ENCODE measurements around the gene GABRG3.
"Not testable (repeated sequence)": the region's sequence is repeated elsewhere in the genome, so short reads cannot be mapped to it uniquely, and the experiment has no call there.

Gene GABRG3

DNA sequence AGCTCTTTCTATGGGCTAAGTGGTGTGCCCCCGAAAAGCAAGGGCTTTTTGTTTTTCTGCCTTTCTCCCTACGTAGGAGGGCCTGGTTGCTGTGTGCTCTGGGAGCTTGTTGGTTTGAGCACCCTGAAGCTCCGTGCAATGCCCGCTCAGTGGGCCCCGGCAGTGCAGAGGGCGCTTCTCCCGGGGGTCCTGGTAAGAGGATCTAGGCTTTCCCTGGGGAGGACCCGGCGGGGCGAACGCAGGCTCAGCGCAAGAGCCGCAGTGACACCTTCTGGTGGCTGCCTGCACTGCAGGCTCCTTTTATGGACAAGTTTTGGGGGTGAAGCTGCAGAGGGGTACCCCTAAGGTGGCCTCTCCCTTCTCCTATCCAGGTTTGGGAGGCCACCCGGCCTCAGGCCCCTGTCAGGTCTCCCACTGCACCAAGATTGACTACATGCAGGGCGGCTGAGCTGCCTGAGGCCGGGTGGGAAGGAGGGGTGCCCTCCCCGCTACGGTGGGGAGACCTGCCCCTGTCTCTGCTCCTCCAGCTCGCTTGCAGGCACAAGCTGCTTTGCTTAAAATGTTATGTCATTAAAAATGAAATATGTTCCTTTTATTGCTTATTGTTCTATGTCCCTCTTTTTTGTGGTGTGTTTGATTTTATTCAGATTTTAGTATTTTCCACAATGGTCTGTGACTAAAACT lies 387.9 kb downstream of the GABRG3 start:
- no peak for DNase-seq

DNA sequence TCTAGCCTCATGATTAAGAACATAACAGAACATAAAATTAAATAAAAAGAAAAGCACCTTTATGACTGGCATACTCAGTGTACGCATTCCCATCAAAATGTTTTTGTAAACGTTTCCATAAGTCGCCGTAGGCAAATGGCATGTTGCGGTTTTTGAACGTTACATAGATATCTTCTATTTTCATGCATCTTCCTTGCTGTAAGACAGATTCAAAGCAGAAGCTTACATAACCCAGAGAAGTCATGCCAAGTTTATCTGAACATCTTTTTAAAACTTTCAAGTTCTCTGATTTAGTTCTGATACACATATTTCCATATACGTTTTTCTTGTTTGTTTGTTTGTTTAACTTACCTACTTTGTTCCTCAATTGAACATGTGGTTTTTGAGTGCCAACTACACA lies 388.6 kb downstream of the GABRG3 start:
- DNase-seq: no peak

DNA sequence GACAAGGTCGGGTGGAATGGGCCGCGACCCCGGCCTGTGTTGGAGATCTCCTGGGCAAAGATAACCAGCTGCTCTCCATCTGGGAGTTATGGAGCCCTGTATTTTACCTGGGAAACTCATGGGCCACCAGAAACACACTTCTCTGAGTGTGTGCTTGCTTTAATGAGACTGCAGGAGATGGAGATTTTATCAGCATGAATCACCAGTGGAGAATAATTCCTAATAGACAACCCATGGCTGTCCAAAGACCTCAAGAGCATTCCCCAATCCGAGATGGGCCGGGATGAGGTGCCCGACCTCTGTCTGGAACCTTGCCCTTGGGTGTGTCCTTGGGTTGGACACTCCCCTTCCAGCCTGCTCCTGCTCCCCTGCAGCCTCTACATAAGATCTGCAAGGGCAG lies 389.3 kb downstream of the GABRG3 start:
- no peak for DNase-seq

DNA sequence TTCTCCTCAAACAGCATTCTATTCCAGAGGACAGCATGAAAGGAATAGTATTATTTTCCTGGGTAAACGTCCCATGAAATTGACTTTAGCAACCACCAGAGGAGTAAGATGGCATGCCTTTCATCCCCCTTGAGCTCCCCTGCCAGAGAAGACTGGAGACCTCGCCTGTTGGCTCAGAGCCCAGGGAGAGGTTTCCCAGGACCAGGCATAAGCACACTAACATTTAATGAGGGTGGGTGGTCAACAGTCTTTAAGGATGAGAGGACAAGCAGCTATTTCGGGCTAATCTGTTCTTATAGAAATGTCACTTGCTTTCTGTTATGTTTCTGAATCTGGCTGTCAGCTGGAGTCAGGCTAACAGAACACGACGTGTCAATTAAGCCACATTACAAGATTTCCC lies 390.5 kb downstream of the GABRG3 start:
- no peak for DNase-seq

DNA sequence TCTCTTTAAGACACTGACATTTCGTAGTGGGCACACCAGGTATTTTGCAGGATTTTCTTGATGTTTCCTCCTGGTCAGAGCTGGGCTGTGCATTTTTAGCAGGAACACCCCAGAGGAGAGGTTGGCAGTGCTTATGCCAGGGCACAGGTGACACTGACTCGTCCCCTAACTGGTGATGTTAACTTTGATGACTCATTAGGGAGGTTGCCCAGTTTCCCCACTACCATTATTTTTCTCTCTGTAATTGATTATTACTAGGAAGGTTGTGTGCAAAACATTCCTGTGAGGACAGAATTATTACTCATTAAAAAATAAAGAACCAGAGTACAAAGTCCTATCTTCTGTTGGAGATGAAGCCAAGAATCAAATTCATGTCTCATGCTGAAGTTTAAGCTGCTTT lies 394.5 kb downstream of the GABRG3 start:
- DNase-seq: no peak

DNA sequence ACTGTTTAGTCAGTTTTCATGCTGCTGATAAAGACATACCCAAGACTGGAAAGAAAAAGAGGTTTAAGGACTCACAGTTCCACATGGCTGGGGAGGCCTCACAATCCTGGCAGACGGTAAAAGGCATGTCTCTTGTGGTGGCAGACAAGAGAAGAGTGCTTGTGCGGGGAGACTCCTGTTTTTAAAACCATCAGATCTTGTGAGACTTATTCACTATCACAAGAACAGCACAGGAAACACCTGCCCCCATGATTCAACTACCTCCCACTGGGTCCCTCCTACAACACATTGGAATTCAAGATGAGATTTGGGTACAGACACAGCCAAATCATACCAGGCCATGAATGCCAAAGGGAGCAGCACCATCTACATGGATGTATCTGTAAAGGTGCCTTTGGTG lies 406.4 kb downstream of the GABRG3 start:
- DNase-seq: not testable (repeated sequence)

DNA sequence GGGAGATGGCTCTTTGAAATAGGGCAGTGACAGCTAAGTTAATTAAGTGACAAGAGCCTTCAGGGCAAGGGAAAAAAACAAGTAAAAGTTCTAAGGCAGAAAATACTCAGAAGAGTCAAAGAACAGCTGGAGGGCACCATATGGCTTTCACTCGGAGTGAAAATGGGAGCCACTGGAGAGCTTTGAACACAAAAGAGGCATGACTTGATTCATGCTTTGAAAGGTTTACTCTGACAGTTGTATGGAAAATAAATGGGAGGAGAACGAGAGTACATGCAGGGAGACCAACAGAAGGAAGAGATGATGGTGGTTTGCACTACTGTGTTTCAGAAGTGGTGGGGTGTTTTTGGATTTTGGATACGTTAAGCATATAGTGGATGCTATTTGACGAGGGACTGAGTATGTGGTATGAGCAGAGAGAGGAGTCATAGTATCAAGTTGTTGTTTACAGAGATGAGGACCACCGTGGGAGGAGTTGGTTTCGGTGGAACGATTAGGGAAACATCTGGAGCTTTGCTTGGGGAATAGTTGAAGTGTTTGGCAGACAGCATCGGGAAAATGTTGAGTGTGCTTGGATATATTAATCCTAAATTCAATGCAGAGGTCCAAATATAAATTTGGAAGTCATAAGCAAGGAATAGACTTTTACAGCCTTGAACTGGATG lies 411.5 kb downstream of the GABRG3 start:
- DNase-seq: peak; percentile 51

DNA sequence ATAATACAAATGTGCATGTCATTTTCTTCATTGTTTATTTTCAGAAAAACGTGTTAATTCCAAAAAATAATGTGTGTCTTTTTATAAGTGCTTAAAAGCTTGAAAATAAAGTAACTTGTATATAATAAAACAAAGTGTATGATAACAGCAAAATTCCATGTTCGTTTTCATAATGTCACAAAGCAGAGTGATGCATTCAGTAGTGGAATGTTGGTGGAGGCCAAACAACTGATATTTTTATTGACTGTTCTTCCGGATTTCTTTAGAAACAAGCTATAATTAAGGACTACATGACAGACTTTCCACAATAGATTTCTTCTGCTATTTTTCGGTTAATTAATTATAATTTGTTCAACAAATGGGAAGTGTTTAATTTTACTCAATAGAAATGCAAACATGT lies 412.7 kb downstream of the GABRG3 start:
- no peak for DNase-seq

DNA sequence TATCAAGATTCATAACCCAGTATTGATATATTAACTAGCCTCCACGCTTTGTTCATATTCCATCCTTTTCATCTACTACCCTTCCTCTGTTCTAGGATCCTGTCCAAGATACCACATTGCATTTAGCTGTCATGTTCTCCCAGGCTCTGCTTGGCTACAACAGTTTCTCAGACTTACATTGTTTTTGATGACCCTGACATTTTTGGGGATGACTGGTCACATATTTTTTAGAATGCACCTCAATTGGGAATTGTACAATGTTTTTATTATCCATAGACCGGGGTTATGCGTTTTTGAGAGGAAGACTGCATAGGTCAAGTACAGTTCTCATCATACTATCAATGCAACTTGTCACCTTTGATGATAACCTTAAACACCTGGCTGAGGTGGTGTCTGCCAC lies 421.2 kb downstream of the GABRG3 start:
- DNase-seq: no peak

DNA sequence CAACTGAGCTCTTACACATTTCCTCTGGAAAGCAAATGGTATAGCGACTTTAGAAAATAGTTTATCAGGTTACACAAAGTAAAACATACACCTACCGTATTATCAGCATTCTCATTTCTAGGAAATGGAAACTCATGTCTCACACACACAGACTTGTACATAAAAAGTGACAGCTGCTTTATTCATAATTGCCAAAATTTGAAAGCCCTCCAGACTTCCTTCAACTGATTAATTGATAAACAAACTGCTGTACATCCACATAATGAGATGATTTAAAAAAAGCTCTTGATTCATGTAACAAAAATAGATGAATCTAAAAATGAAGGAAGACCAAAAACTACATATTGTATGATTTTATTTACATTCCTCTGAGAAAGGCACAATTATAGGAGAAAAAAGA lies 425.5 kb downstream of the GABRG3 start:
- no peak for DNase-seq

DNA sequence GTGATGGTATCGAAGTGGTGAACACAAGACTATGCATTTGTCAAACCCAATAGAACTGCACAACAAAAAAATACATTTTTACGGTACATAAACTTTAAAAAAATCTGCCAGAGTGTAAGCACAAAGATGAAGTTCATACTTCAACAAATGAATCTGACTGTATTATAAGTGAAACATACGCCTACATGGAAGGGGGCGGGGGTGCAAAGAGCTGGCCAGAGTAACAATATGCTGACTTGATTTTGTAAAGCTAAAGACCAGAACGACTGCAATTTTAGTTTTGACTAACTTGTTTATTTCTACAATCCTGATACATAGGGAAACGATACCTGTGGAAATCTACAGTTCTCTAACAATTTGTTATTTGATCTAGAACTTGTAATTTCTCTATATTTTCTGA lies 426.0 kb downstream of the GABRG3 start:
- DNase-seq: no peak

DNA sequence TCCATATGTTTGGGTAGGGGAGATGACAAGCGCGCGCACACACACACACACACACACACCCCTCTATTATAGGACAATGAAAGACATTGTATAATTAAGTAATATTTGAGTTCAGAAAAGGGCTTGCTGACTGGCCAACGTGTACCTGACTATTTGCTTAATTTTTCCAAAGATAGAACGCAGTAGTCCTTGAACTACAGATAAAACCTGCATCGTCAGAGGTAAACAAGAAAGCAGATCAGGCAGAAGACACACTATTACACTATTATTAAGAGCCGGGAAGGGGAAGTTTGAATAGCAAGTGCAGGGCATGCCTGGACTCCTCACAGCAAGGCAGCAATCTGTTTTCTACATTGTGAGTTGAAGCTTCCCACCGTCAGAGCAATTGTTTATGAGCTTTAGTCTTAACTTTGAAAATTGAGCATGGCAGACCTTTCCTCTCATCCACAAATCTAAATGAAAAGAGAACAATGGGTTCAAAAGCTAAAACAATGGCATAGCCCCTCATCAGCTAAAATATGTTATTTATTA lies 427.7 kb downstream of the GABRG3 start:
- peak; percentile 14 for DNase-seq

DNA sequence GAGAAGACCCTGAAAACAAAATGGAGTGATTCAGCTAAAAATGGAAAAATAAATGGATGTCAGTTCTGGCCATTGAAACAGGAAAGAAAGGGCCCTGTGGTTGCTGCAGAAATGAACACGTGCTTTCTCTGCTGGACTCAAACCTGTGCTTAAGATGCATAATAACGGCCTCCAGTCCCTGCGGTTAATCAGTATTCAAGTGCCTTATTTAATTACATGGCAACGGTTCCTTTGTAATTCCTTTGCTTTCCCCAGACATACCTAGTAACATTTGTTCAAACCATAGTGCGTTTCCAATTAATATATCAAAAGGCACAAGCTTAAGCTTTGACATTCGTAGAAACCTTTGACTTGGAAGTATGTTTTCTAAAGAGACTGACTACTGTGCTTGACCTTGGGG lies 428.3 kb downstream of the GABRG3 start:
- DNase-seq: no peak

DNA sequence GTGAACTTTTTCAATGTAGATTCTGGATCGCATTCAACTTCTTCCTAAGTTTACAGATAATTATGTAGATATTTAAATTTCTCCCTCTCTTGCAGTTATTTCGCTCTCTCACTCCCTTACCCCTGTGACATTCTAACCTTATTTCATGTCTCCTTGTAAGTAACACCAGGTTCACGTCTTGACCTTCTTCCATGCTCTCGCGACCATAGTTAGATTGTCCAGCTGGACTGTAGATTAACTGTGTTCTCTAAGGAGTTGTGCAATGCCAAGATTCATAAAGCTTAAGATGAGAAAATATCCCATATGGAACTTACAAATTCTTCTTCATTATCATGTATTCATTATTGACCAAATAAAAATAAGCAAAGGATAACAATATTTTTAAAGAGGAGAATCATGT lies 430.5 kb downstream of the GABRG3 start:
- DNase-seq: no peak

DNA sequence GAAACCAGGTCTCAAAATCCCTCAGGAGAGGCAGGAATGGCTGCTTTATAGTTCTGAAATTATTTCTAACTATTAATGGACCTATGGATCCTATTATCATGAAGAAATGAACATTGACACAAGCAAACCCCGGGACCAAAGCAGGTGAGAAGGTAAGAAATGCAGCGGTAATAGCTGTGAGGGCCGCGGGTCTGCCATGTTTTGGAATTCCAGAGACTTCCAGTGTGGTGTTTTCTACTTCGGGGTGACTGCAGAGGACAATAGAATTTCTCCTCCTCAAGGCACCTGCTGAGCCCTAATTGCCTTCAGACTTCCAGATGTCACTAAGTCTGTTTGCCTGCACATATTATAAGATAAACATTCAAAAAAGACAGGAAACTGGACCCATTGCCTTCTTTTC lies 437.4 kb downstream of the GABRG3 start:
- no peak for DNase-seq

DNA sequence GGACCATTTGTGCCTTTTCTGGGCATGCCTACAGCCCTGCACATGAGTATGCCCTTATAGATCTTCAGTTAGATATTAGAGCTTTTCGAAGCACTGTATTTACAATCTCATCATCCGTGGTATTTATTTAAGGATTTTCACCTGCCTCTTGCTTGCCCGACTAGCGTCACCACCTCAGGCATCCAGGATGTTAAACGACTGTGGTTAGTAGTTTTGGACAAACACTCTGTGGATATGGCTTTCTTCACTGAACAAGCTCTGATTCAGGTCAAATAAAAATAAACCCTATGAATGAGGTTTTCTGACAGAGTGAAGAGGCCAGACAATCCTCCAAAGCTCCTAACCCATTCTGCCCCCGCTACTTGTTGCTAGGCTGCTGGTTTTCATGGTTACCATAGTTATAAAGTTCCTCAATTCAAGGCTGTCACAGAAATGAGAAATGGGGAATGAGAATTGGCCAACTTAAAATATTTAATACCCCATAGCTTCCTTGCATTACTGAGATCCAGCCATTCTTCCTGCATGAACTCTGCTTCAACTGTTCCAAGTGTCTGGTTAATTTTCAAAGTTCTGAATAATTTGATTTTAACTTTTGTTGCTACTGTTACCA lies 440.1 kb downstream of the GABRG3 start:
- DNase-seq: peak; percentile 18

DNA sequence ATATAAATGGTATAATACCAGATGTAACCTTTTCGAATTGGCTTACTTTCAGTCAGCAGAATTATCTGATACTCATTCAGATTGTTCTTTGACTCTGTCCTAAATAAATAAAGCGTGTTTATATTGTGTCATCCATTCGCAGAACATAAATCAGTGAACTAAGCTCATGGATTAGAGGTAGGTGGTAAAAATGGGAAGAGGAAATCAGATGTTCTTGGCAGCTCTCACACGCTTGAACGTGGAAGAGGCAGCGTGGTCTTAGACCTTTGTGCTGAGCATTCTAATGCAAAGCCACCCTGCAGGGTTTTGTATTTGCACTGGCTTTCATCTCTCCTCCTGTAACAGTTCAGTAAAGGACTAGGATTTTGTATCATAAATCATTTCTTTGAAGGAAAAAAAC lies 441.4 kb downstream of the GABRG3 start:
- peak; percentile 62 for DNase-seq

DNA sequence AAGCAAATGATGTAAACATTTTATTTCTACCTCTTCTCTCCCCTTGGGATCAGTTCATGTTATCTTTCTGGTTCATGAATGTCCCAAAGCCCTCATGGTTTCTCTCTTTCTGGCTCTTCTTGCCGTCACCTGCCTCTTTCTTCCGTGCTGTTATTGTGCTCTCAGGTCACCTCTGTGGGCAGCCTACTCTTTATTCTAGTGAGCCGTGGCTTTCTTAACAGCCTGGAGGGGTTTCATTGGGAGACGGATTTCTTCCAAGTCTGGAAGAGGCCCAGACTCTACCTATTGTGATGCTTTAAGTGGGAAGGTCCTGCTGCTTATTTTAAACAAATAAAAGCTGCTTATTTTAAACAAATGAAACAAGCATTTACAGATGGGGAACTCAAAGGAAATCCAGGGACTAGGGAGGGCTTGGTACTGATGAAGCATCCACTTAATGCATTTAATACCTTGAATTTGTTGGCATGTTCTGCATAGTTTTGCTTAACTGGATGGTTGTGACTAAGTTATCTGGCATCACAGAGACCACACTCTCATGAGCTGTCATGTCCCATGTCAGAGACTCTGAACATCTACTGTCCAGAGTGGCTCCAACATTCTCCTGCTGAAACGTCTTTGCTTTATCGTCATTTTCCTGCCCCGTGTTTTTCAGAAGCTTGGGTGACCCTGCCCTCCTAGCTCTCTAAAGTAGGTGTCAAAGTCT lies 443.3 kb downstream of the GABRG3 start:
- DNase-seq: peak; percentile 35

DNA sequence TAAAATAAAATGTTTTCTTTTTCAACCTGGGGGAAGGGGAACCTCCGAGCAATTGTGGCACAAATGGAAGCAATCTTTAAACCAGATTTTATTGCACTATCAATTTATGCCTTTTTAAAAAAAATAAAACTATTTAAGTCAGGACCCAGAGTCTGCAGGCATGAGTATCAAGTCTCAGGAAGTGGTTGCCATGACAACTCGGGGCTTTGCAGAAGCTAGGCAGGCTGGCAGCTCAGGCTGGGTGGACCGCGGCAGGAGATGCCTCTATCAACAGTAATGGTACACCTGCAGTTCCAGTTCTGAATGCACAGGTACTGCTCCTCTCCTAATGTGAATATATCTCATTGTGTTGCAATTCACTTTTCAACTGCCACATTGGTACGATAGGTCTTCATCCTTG lies 447.7 kb downstream of the GABRG3 start:
- peak; percentile 11 for DNase-seq

DNA sequence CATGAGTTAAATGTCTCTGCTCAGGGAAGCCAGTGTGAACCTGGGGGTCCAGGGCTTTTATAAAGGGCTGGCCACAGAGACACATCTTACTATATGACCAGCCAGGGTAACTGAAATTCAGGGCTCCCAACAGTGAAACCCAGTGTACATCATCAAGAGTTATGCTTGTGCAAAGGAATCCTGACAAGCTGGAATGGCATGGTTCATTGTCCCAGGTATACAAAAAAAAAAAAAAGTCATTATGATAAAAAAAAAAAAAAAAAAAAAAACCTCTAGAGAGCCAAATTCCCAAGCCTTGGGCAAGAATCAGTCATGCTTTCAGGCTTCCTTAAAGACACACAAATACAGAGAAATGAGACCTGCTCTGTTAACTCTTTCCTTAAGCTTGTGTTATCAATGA lies 452.0 kb downstream of the GABRG3 start:
- DNase-seq: no peak

DNA sequence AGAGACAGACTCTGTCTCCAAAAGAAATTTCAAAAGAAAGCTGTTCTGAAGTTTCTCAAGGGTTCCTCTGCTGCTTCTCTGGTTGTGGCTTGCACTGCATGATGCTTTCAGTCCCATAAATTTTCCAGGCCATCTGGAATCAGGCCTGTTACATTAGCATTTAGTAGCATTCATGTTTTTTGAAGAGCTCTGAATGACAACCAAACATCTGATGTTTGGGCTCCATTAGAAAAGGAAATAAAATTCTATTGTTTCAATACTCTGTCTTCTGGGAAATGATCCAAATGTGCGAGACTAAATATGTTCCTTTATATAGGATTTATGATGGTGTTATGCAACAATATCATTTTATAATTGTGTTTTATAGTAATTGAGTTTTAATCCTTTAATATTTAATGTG lies 455.8 kb downstream of the GABRG3 start:
- no peak for DNase-seq

DNA sequence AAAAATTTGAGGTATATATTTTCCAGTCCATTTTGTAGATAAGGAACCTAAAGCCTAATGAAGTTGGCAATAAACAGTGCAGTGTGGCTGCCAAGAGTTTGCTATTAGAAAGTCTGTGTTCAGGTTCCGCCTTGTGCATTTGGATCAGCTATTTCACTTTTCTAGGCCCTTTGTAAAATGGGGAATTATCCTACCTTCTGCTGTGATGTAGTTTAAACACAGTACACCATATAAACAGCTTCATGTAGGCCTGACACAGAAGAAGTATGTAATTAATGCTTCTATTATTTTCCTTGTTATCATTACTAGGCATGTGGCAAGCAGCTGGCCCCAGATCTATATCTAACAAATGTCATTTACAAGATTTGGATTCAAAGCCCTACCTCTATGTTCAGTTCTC lies 456.3 kb downstream of the GABRG3 start:
- DNase-seq: no peak

DNA sequence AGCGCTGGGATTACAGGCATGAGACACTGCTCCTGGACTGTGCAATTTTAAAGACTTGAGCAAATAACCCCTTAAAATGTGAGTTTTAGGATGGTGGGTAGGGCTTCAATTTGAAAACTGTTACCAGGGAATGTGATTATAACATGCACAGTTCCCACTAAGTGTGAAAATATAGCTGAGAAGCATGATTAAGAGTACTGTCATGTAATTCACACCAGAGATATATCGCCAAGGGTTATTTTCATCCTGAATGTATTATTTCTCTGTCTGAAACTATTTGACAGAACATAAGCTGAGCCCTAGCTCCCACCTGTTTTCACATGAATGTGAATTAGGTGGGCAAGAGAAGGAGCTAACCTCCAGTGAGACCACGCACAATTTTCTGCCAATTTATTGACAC lies 457.2 kb downstream of the GABRG3 start:
- no peak for DNase-seq

DNA sequence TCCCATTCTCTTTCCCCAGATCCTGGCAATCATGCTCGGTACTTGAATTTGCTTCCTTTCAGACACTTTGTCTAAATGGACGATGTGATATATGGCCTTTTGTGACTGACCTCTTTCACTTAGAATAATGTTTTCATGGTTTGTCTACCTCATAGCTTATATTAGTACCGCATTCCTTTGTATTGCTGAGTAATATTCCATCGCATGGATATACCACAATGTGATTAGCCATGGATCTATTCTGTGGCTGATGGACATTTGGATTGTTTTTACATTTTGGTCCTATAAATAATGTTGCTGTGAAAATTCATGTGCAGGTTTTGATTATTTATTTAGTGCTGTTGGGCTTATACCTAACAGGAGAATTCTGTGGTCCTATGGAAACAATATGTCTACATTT lies 458.6 kb downstream of the GABRG3 start:
- DNase-seq: no peak

All from NCI-H345 (cell line).